Smooth muscle cell (in vitro differentiated cells): Measurements from ENCODE around the gene EIF1AD. TPM values are rescaled to one million over a fixed set of nuclear protein-coding genes. Genes with fewer than 3 reads are reported as not detected.

Experiments used
- DNase-seq: peaks from one replicate; lab custom pipeline; 2025; ENCODE audit not compliant: unreplicated experiment; lab: John Stamatoyannopoulos, UW
- H2AFZ ChIP-seq: fragments of 200-600 bp; sonication (generic); 2 replicates; pipeline ENCODE4 v1.6.0; 2016; ENCODE audit warnings: antibody characterized with exemption, low read depth, mild to moderate bottlenecking
- H3F3A ChIP-seq: fragments of 200-600 bp; sonication (generic); 2 replicates; pipeline ENCODE4 v1.6.0; 2017; ENCODE audit warnings: antibody characterized with exemption, low read depth
- H3K27ac ChIP-seq: fragments of 200-600 bp; sonication (generic); 2 replicates; pipeline ENCODE4 v1.5.1; 2016; ENCODE audit warnings: low read depth, mild to moderate bottlenecking
- H3K27me3 ChIP-seq: fragments of 200-600 bp; sonication (generic); 2 replicates; pipeline ENCODE4 v1.6.1; 2016; ENCODE audit warnings: low read depth, mild to moderate bottlenecking
- H3K36me3 ChIP-seq: fragments of 200-600 bp; sonication (generic); 2 replicates; pipeline ENCODE4 v1.5.1; 2016; ENCODE audit warnings: low read depth
- H3K4me1 ChIP-seq: fragments of 200-600 bp; sonication (generic); 2 replicates; pipeline ENCODE4 v1.5.1; 2016; ENCODE audit warnings: low read depth
- H3K4me2 ChIP-seq: fragments of 200-600 bp; sonication (generic); 2 replicates; pipeline ENCODE4 v1.6.0; 2016; ENCODE audit warnings: mild to moderate bottlenecking
- H3K4me3 ChIP-seq: fragments of 200-600 bp; sonication (generic); 2 replicates; pipeline ENCODE4 v1.5.1; 2016; ENCODE audit warnings: mild to moderate bottlenecking
- H3K79me2 ChIP-seq: fragments of 200-600 bp; sonication (generic); 2 replicates; pipeline ENCODE4 v1.6.0; 2016; ENCODE audit warnings: low read depth, mild to moderate bottlenecking
- H3K9ac ChIP-seq: fragments of 200-600 bp; sonication (generic); 2 replicates; pipeline ENCODE4 v1.6.0; 2016; ENCODE audit warnings: low read depth
- H3K9me3 ChIP-seq: fragments of 200-600 bp; sonication (generic); replicated peaks from 2 replicates; pipeline ENCODE4 v1.5.1; 2016; ENCODE audit warnings: low read depth
- H4K20me1 ChIP-seq: fragments of 200-600 bp; sonication (generic); 2 replicates; pipeline ENCODE4 v1.6.0; 2016; ENCODE audit warnings: low read depth
- WGBS: methylation state at CpG from one replicate; pipeline ENCODE4 v1.1.7; 2016; ENCODE audit warnings: low lambda C conversion rate; 5-methylcytosine and 5-hydroxymethylcytosine counted together
- polyA plus RNA-seq: library from polyadenylated mRNA; unstranded; fragments of >200 nt; fragmentation: Nextera tagmentation; extraction: Ambion mirVana; gene quantifications from 2 replicates; pipeline ENCODE4 v1.2.1, GENCODE V29; 2016
- total RNA-seq: library from RNA; depleted of rRNA; stranded (reverse); fragments of >200 nt; gene quantifications from 2 replicates; pipeline ENCODE4 v1.2.3, GENCODE V29; 2014
- TF ChIP-seq, protein P1 (sequence below): fragments of 200-600 bp; sonication (generic); IDR thresholded peaks from 2 replicates; pipeline ENCODE4 v1.5.1; 2017; ENCODE audit warnings: borderline replicate concordance, mild to moderate bottlenecking, antibody characterized with exemption; ENCODE audit not compliant: insufficient read depth, poor library complexity, severe bottlenecking

Gene EIF1AD
- total and polyA plus RNA-seq, 2 experiments from 2014 or later, result 29.3 TPM

DNA sequence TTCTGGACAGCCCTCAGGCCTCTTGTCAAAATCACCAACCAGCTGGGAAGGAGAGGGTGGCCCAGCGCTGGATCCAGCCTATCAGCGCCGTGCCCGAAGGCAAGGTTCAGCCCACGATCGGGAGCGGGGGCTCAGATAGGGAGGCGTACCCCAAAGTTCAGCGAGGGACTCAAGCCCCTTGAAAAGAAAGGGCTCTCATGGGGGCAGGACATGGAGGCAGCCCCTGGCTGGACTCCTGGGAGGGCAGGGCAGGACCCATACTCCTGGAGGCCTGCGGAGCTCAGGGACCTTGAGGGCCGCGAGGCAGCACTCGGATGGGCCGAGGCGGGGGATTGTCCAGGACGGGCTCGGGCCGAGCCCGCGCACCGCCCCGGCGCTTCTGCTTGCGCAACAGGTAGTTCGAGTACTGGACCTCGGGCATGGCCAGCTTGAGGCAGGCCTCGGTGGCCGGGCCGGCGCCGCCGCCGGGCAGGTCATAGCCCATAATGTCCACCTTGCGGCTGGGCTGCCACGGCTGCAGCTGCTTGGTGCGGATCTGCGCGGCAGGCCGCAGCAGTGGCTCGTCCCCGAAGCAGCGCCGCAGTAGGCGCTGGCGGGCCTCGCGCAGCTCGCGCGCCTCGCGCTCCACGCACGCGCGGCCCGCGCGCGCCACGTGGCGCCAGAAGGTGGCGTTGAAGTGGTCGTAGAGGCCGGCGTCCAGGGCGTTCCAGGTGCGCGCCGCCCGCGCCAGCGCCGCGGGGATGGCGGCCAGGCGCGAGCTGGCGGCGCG lies 40.5 kb upstream of the EIF1AD start:
- Histone ChIP-seq H3K4me2 (no peak overlapping the region), H3K4me1 (no peaks in the 10 kb centered on the region), H3K27ac (no peak overlapping the region), H3K4me3 (no peak overlapping the region), H3K36me3 (no peaks in the 10 kb centered on the region), H2AFZ (no peak overlapping the region), H3K79me2 (no peaks in the 10 kb centered on the region), H3K27me3 (no peaks in the 10 kb centered on the region), H3K9me3 (no peaks in the 10 kb centered on the region), H3F3A (no peaks in the 10 kb centered on the region), H4K20me1 (no peaks in the 10 kb centered on the region), H3K9ac (no peak overlapping the region)
- no peak for DNase-seq
- WGBS, result 96% methylated on average over 78 of the region's 81 CpGs
- TF ChIP-seq, protein P1, sequence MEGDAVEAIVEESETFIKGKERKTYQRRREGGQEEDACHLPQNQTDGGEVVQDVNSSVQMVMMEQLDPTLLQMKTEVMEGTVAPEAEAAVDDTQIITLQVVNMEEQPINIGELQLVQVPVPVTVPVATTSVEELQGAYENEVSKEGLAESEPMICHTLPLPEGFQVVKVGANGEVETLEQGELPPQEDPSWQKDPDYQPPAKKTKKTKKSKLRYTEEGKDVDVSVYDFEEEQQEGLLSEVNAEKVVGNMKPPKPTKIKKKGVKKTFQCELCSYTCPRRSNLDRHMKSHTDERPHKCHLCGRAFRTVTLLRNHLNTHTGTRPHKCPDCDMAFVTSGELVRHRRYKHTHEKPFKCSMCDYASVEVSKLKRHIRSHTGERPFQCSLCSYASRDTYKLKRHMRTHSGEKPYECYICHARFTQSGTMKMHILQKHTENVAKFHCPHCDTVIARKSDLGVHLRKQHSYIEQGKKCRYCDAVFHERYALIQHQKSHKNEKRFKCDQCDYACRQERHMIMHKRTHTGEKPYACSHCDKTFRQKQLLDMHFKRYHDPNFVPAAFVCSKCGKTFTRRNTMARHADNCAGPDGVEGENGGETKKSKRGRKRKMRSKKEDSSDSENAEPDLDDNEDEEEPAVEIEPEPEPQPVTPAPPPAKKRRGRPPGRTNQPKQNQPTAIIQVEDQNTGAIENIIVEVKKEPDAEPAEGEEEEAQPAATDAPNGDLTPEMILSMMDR, result no peak

DNA sequence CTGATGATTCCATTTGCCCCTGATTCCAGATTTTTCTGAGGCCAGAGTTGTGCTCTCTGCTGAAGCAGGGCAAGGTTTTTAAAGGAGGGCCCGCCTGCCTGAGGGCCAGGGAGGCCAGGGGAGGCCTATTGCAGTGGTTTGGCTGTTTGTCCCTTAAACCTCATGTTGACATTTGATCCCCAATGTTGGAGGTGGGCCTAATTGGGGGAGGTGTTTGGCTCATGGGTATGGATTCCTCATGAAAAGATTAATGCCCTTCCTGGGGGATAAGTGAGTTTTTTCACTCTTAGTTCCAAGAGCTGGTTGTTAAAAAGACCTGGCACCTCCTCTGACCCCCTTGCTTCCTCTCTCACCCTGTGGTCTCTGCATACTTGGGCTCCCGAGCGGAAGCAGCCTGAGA lies 37.8 kb upstream of the EIF1AD start:
- no peak for DNase-seq
- no peaks in the 10 kb centered on the region for H3F3A ChIP-seq
- H4K20me1 ChIP-seq, result no peaks in the 10 kb centered on the region
- no peaks in the 10 kb centered on the region for H3K36me3 ChIP-seq
- 89% methylated on average over 3 of the region's 3 CpGs for WGBS
- H2AFZ ChIP-seq, result no peak overlapping the region
- H3K27ac ChIP-seq, result no peak overlapping the region
- H3K9ac ChIP-seq, result no peak overlapping the region
- H3K27me3 ChIP-seq, result no peaks in the 10 kb centered on the region
- no peak overlapping the region for H3K4me2 ChIP-seq
- no peaks in the 10 kb centered on the region for H3K9me3 ChIP-seq
- no peak overlapping the region for H3K4me3 ChIP-seq
- H3K79me2 ChIP-seq, result no peaks in the 10 kb centered on the region
- no peaks in the 10 kb centered on the region for H3K4me1 ChIP-seq
- TF ChIP-seq, protein P1, result no peak

DNA sequence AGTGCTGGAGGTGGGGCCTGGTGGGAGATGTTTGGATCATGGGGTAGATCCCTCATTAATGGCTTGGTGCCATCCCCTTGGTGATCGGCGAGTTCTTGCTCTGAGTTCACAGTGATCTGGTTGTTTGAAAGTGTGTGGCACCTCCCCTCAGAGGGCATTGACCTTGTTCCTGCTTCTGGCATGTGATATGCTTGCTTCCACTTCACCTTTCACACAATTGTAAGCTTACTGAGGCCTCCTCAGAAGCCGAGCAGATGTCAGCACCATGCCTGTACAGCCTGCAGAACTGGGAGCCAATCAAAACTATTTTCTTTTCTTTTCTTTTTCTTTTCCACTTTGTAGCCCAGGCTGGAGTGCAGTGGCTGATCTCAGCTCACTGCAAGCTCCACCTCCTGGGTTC lies 35.4 kb upstream of the EIF1AD start:
- DNase-seq, result no peak
- TF ChIP-seq, protein P1, result no peak
- H4K20me1 ChIP-seq, result no peaks in the 10 kb centered on the region
- no peaks in the 10 kb centered on the region for H3F3A ChIP-seq
- H3K9me3 ChIP-seq, result no peaks in the 10 kb centered on the region
- H3K4me2 ChIP-seq, result no peak overlapping the region
- WGBS, result 96% methylated on average over 3 of the region's 3 CpGs
- no peaks in the 10 kb centered on the region for H3K36me3 ChIP-seq
- no peak overlapping the region for H3K27ac ChIP-seq
- no peaks in the 10 kb centered on the region for H3K4me1 ChIP-seq
- no peaks in the 10 kb centered on the region for H3K27me3 ChIP-seq
- H3K9ac ChIP-seq, result no peak overlapping the region
- no peak overlapping the region for H2AFZ ChIP-seq
- H3K79me2 ChIP-seq, result no peaks in the 10 kb centered on the region
- no peak overlapping the region for H3K4me3 ChIP-seq

DNA sequence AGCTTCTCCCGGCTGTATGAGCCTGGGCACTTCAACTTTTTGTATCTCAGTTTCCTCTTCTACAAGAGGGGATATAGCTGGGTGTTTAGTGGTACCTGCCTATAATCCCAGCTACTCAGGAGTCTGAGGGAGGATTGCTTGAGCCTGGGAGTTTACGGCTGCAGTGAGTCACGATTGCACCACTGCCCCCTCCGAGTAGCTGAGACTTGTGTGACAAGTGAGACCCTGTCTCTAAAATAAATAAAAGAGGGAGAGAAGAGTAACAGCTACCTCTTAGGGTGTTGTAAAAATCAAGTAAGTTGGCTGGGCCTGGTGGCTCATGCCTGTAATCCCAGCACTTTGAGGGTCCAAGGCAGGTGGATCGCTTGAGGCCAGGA lies 34.4 kb upstream of the EIF1AD start:
- Histone ChIP-seq H3K9me3 (no peaks in the 10 kb centered on the region), H3F3A (no peaks in the 10 kb centered on the region), H2AFZ (no peak overlapping the region), H3K9ac (no peak overlapping the region), H3K4me1 (no peaks in the 10 kb centered on the region), H3K4me2 (no peak overlapping the region), H3K27me3 (no peaks in the 10 kb centered on the region), H3K79me2 (no peaks in the 10 kb centered on the region), H3K27ac (no peak overlapping the region), H3K36me3 (no peaks in the 10 kb centered on the region), H3K4me3 (no peak overlapping the region), H4K20me1 (no peaks in the 10 kb centered on the region)
- TF ChIP-seq, protein P1, result no peak
- 87% methylated on average over 5 of the region's 5 CpGs for WGBS
- no peak for DNase-seq
